ENCODE data around the gene CRB2. TPM values are rescaled to one million over a fixed set of nuclear protein-coding genes. Genes with fewer than 3 reads are reported as not detected.

CRB2 gene
- total RNA-seq, 1 donor from 2014 or later: not detected

DNA sequence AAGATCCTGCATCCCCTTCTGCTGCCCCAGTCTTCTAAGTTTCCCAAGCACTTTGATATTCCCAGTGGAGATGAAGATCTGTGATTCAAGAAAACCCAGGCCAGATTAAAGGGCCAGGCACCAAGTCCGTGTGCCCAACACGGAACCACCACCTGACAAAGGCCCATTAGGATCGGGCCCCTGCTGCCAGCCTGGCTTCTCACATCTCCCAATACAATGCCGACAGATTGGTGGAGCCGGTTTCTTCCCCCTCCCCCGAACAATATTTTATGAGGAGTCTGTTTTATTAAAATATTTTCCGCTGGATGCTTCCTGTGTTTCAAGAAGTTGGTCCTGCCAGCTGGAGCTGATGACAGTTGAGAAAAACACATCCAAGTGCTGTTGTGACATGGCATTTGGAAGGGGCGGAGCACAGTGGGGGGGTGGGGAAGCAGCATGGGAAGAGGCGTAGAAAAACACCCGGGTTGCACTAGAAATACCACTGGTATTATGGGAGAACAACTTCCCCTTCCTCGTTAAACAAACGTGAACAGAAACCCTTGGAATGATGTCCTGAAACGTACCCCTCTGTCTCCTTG, 45.0 kb downstream of the CRB2 start:
- TF ChIP-seq, protein P1, sequence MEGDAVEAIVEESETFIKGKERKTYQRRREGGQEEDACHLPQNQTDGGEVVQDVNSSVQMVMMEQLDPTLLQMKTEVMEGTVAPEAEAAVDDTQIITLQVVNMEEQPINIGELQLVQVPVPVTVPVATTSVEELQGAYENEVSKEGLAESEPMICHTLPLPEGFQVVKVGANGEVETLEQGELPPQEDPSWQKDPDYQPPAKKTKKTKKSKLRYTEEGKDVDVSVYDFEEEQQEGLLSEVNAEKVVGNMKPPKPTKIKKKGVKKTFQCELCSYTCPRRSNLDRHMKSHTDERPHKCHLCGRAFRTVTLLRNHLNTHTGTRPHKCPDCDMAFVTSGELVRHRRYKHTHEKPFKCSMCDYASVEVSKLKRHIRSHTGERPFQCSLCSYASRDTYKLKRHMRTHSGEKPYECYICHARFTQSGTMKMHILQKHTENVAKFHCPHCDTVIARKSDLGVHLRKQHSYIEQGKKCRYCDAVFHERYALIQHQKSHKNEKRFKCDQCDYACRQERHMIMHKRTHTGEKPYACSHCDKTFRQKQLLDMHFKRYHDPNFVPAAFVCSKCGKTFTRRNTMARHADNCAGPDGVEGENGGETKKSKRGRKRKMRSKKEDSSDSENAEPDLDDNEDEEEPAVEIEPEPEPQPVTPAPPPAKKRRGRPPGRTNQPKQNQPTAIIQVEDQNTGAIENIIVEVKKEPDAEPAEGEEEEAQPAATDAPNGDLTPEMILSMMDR (IDR thresholded peaks at IDR 0.05; ENCODE audit: borderline replicate concordance): no peak
- H3K36me3 ChIP-seq: no peaks in the 10 kb centered on the region

DNA sequence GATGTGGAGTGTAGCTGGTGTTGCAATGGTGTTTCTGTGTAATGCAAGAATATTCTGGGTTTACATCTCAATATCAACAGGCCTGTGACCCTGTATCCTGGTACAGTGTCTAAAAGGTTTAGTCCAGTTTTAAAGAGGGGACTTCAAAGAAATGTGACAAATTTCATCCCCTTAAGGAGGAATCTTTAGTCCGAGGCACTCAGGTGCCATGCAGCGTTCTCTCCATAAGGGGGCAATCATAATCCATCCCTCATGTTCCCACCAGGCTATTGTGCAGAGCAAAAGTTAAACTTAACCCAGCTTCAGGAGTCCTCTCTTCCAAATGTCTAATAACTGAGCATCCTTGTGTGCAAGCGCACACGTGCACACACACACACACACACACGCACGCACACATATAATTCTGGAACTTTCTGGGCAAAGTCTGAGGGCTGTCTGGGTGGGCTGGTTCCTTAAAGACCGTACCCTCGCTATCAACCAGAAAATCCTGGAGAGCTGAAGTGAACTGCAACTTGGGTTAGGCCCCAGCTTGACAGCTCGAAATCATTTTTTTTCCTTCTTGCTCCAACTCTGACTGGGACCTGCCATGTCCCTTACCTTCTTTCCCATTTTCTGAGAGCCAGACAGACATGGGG, 46.0 kb downstream of the CRB2 start:
- intact Hi-C loops (cut with micrococcal nuclease): loop anchor here (5.0 kb wide), 1 partner anchor 640 kb away; no protein-coding TSS in a partner anchor
- TF ChIP-seq, protein P1 (IDR thresholded peaks at IDR 0.05; ENCODE audit: borderline replicate concordance): peak; percentile 81
- H3K27ac ChIP-seq (replicated peaks): no peak overlapping the region
- peak overlapping the region; percentile 38 for H3K4me3 ChIP-seq
- H3K4me1 ChIP-seq: peaks cover 17% of the 10 kb centered on the region
- H3K36me3 ChIP-seq: no peaks in the 10 kb centered on the region
- DNase-seq: no peak
- H3K27me3 ChIP-seq (ENCODE audit: low read depth): no peaks in the 10 kb centered on the region
- H3K9me3 ChIP-seq (replicated peaks): no peaks in the 10 kb centered on the region

More for the DNA sequence above, 45.0 kb downstream of the CRB2 start:
- intact Hi-C loops (cut with micrococcal nuclease): loop anchor here (5.0 kb wide), 1 partner anchor 641 kb away; no protein-coding TSS in a partner anchor
- Histone ChIP-seq H3K4me3 (peak overlapping the region; percentile 38), H3K27me3 (ENCODE audit: low read depth) (no peaks in the 10 kb centered on the region), H3K27ac (replicated peaks) (peak overlapping the region; percentile 7), H3K4me1 (peaks cover 17% of the 10 kb centered on the region), H3K9me3 (replicated peaks) (no peaks in the 10 kb centered on the region)
- DNase-seq: no peak

DNA sequence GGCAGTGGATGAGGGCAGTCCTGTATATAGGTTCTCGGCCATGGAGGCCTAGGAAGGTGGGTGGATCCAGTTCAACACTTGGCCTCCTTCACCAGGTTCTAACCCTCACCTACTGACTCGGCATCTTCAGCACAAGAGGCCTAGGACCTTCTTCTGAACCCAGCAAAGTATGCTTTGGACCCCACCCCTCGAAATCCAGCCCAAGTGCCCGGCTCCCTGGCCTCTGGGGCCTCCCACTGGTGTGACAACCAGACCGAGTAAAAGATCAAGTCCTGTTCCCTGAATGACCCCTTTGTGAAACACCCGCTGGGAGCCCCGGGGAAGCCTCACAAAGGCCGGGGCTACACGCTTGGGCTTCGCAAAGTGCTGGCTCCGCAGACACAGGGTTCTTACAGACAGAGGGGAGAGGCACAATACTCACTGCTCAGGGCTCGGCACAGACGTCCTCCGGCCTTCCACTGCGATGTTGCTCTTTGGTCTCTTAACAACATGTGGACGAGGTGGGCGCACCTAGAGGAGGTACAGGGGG, 47.0 kb downstream of the CRB2 start:
- TF ChIP-seq, protein P1 (IDR thresholded peaks at IDR 0.05; ENCODE audit: borderline replicate concordance): no peak
- DNase-seq: no peak
- intact Hi-C loops (cut with micrococcal nuclease): loop anchor here (5.0 kb wide), 1 partner anchor 639 kb away; no protein-coding TSS in a partner anchor
- Histone ChIP-seq H3K27me3 (ENCODE audit: low read depth) (no peaks in the 10 kb centered on the region), H3K4me3 (no peak overlapping the region), H3K27ac (replicated peaks) (no peak overlapping the region), H3K9me3 (replicated peaks) (no peaks in the 10 kb centered on the region), H3K36me3 (no peaks in the 10 kb centered on the region), H3K4me1 (peaks cover 17% of the 10 kb centered on the region)

DNA sequence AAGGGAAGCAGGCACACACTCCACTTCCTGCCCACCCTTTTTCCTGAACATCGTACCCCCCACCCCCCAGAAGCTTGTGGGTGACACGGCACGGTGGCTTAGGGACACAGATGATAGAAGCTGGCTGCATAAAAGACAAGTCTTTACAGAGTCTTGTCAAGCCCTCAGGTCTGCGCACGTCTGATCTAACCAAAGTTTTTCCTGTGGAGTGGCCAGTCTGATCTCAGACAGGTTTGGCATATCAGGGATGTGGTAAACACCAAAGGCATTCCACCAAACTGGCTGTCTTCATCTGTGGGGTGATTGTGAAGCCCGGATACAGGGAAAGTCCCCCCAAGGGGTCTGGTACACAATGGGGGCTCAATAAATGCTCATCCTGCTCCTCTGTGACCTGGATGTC, 50.0 kb downstream of the CRB2 start:
- Histone ChIP-seq H3K27ac (replicated peaks) (no peak overlapping the region), H3K27me3 (ENCODE audit: low read depth) (no peaks in the 10 kb centered on the region), H3K4me3 (no peak overlapping the region), H3K4me1 (peaks cover 20% of the 10 kb centered on the region), H3K9me3 (replicated peaks) (no peaks in the 10 kb centered on the region), H3K36me3 (no peaks in the 10 kb centered on the region)
- no peak for DNase-seq
- TF ChIP-seq, protein P1 (IDR thresholded peaks at IDR 0.05; ENCODE audit: borderline replicate concordance): no peak
- intact Hi-C loops (cut with micrococcal nuclease): no loop called here

DNA sequence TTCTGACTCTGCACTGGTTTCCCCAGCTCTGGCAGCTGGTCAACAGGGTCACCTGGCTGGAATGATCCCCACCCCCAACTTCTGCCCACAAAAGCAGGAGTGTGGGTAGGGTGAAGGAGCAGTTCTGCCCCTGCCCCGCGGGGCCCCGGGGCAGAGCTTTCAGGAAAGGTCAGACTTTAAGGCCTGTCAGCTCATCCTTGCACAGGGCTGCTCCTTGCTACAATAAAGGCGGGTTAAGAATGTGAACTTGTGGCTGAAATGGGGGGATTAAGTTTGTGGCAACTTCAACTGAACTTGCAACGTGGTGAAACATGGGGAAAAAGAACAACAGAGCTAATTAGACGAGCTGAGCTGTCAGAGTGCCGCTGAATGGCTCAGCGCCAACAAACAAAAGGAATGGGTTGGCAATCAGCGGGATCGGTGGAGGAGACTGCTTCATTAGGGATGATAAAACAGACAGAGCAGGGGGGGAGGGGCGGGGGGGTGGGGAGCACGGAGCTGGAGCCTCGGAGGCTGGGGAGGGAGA, 50.8 kb downstream of the CRB2 start:
- intact Hi-C loops (cut with micrococcal nuclease): no loop called here
- Histone ChIP-seq H3K4me1 (peaks cover 14% of the 10 kb centered on the region), H3K27ac (replicated peaks) (no peak overlapping the region), H3K27me3 (ENCODE audit: low read depth) (no peaks in the 10 kb centered on the region), H3K9me3 (replicated peaks) (no peaks in the 10 kb centered on the region), H3K36me3 (no peaks in the 10 kb centered on the region), H3K4me3 (no peak overlapping the region)
- DNase-seq: no peak
- TF ChIP-seq, protein P1 (IDR thresholded peaks at IDR 0.05; ENCODE audit: borderline replicate concordance): no peak

Measured in left ventricle myocardium inferior (tissue), 1 donor.